Activated B cell treated with CpG ODN at 0.5 μM for 24 hours (primary cell): ENCODE data around the gene LAG3. TPM values are rescaled to one million over a fixed set of nuclear protein-coding genes. Genes with fewer than 3 reads are reported as not detected.

Experiments used
- ATAC-seq: fragments of 200-7000 bp; cut with Tn5 transposase; one replicate; pipeline ENCODE4 v1.10.0; 2021; ENCODE audit warnings: low read depth, mild to moderate bottlenecking, moderate library complexity
- CTCF ChIA-PET: fragments of 350-600 bp; sonication (Branson Sonifier 250); formaldehyde crosslinking; loops from one replicate; lab custom pipeline; 2021; ENCODE audit warnings: antibody characterized with exemption; lab: Charles Lee
- POLR2A ChIA-PET: fragments of 350-600 bp; sonication (Branson Sonifier 250); formaldehyde crosslinking; loops from one replicate; lab custom pipeline; 2021; ENCODE audit warnings: antibody characterized with exemption; lab: Charles Lee
- DNase-seq: peaks from one replicate; pipeline ENCODE4 v3.0.0; 2022
- H3K27ac Mint-ChIP-seq: one replicate; pipeline ENCODE4 v1.8.0; 2020; ENCODE audit warnings: mixed read lengths
- H3K27me3 Mint-ChIP-seq: one replicate; pipeline ENCODE4 v1.8.0; 2021; ENCODE audit warnings: mixed read lengths
- H3K36me3 Mint-ChIP-seq: one replicate; pipeline ENCODE4 v1.8.0; 2021; ENCODE audit warnings: low read depth, mixed read lengths
- H3K4me1 Mint-ChIP-seq: one replicate; pipeline ENCODE4 v1.8.0; 2021; ENCODE audit warnings: mixed read lengths
- H3K4me3 Mint-ChIP-seq: one replicate; pipeline ENCODE4 v1.8.0; 2020; ENCODE audit warnings: mild to moderate bottlenecking, mixed read lengths
- H3K9me3 Mint-ChIP-seq: one replicate; pipeline ENCODE4 v1.8.0; 2020; ENCODE audit warnings: mixed read lengths
- intact Hi-C: fragments of 100-400 bp; cut with micrococcal nuclease; formaldehyde crosslinking; loops from one replicate; pipeline ENCODE4 v1.15.1; 2024
- total RNA-seq: library from RNA; stranded (reverse); gene quantifications from 2 replicates; pipeline ENCODE4 v1.2.3, GENCODE V29; 2022
- TF ChIP-seq, protein P1 (sequence below): fragments of 200-600 bp; IDR thresholded peaks from one replicate; pipeline ENCODE4 v1.8.0; 2022; ENCODE audit warnings: antibody characterized with exemption, mild to moderate bottlenecking

The LAG3 gene
- total RNA-seq, 1 donor from 2014 or later = not detected

DNA sequence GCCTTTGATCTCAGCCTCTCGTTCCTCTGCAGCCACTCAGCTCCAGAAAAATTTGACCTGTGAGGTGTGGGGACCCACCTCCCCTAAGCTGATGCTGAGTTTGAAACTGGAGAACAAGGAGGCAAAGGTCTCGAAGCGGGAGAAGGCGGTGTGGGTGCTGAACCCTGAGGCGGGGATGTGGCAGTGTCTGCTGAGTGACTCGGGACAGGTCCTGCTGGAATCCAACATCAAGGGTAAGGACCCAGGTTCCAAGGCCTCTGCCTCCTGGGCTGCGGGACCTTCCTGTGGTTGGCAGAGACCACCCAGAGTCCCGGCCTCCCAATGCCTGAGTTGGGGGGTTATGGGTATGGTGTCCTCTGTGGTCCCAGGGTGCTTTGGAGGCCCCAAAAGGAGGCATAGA is 44.8 kb downstream of the LAG3 start:
- H3K9me3 Mint-ChIP-seq = no peaks in the 10 kb centered on the region
- intact Hi-C loops = no loop called here
- no peak overlapping the region for H3K4me3 Mint-ChIP-seq
- H3K27ac Mint-ChIP-seq = no peak overlapping the region
- H3K4me1 Mint-ChIP-seq = peaks cover 24% of the 10 kb centered on the region
- ATAC-seq = no peak
- ChIA-PET POLR2A (no interaction called here), CTCF (no interaction called here)
- no peak for DNase-seq
- peaks cover 15% of the 10 kb centered on the region for H3K27me3 Mint-ChIP-seq
- H3K36me3 Mint-ChIP-seq = no peaks in the 10 kb centered on the region
- TF ChIP-seq, protein P1, sequence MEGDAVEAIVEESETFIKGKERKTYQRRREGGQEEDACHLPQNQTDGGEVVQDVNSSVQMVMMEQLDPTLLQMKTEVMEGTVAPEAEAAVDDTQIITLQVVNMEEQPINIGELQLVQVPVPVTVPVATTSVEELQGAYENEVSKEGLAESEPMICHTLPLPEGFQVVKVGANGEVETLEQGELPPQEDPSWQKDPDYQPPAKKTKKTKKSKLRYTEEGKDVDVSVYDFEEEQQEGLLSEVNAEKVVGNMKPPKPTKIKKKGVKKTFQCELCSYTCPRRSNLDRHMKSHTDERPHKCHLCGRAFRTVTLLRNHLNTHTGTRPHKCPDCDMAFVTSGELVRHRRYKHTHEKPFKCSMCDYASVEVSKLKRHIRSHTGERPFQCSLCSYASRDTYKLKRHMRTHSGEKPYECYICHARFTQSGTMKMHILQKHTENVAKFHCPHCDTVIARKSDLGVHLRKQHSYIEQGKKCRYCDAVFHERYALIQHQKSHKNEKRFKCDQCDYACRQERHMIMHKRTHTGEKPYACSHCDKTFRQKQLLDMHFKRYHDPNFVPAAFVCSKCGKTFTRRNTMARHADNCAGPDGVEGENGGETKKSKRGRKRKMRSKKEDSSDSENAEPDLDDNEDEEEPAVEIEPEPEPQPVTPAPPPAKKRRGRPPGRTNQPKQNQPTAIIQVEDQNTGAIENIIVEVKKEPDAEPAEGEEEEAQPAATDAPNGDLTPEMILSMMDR = no peak

DNA sequence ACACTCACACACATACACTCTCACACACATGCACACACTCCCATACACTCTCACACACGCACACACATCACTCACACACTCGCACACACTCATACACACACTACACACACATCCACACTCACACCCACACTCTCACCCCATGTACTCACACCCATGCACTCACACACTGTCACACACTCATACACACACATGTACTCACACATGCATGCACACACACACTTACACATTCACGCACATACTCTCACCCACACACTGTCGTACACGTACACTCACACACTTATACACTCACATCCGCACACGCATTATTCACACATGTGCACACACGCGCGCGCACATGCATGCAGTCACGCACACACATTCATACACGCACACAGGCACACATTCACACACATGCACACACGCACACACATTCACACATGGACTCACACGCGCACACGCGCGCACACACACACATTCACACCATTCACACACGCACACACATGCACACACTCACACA is 45.4 kb downstream of the LAG3 start:
- ChIA-PET CTCF (no interaction called here), POLR2A (no interaction called here)
- Mint-ChIP-seq H3K4me3 (no peak overlapping the region), H3K9me3 (no peaks in the 10 kb centered on the region), H3K4me1 (peaks cover 21% of the 10 kb centered on the region), H3K36me3 (no peaks in the 10 kb centered on the region), H3K27me3 (peaks cover 20% of the 10 kb centered on the region), H3K27ac (no peak overlapping the region)
- no peak for DNase-seq
- intact Hi-C loops = no loop called here
- ATAC-seq = no peak
- TF ChIP-seq, protein P1 = no peak

DNA sequence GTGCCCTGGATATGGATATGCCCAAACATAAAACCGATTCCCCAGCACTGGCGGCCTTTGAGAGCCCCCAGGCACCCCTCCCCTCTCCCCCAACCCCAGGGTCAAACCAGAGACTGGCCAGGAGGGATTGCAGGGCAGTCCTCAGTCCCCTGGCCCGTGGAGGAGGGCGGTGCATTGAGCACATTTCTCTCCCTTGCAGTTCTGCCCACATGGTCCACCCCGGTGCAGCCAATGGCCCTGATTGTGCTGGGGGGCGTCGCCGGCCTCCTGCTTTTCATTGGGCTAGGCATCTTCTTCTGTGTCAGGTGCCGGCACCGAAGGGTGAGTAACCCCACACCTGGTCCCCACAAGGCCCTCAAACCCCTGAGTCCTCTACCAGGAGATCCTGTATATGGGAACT is 45.9 kb downstream of the LAG3 start:
- TF ChIP-seq, protein P1 = no peak
- intact Hi-C loops = no loop called here
- Mint-ChIP-seq H3K4me3 (no peak overlapping the region), H3K4me1 (peaks cover 18% of the 10 kb centered on the region), H3K27me3 (peaks cover 25% of the 10 kb centered on the region), H3K9me3 (no peaks in the 10 kb centered on the region), H3K36me3 (no peaks in the 10 kb centered on the region), H3K27ac (no peak overlapping the region)
- POLR2A ChIA-PET = no interaction called here
- ATAC-seq (no peak), DNase-seq (no peak)
- CTCF ChIA-PET = no interaction called here

DNA sequence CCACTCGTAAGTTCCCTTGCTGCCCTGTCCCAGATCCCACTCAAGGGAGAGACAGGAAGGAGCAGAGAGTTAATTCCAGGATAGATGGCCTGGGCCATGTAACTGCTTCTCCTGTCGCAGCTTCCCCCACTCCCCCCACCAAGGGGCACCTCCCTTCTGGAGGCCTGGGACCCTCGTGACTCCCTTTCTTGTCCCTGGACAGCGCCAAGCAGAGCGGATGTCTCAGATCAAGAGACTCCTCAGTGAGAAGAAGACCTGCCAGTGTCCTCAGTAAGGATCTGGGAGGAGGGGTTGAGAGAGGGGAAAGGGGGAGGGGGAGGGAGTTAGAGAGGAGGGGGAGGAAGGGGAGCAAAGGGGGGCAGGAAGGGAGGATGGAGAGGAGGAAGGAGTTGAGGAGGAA is 46.3 kb downstream of the LAG3 start:
- intact Hi-C loops = no loop called here
- CTCF ChIA-PET = no interaction called here
- no peak for ATAC-seq
- peaks cover 27% of the 10 kb centered on the region for H3K27me3 Mint-ChIP-seq
- no peak overlapping the region for H3K4me3 Mint-ChIP-seq
- H3K4me1 Mint-ChIP-seq = peaks cover 16% of the 10 kb centered on the region
- POLR2A ChIA-PET = no interaction called here
- no peak for DNase-seq
- no peaks in the 10 kb centered on the region for H3K9me3 Mint-ChIP-seq
- H3K36me3 Mint-ChIP-seq = no peaks in the 10 kb centered on the region
- H3K27ac Mint-ChIP-seq = no peak overlapping the region
- TF ChIP-seq, protein P1 = no peak

DNA sequence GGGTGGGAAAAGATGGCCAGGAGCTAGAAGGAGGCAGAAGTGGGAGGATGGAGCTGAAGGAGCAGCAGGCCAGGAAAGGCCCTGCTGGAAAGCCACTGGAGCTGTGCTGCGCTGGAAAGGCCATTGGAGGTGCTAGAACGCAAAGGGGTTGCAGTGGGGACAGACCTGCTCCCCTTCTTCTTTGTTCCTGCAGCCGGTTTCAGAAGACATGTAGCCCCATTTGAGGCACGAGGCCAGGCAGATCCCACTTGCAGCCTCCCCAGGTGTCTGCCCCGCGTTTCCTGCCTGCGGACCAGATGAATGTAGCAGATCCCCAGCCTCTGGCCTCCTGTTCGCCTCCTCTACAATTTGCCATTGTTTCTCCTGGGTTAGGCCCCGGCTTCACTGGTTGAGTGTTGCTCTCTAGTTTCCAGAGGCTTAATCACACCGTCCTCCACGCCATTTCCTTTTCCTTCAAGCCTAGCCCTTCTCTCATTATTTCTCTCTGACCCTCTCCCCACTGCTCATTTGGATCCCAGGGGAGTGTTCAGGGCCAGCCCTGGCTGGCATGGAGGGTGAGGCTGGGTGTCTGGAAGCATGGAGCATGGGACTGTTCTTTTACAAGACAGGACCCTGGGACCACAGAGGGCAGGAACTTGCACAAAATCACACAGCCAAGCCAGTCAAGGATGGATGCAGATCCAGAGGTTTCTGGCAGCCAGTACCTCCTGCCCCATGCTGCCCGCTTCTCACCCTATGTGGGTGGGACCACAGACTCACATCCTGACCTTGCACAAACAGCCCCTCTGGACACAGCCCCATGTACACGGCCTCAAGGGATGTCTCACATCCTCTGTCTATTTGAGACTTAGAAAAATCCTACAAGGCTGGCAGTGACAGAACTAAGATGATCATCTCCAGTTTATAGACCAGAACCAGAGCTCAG is 47.0 kb downstream of the LAG3 start:
- no peaks in the 10 kb centered on the region for H3K36me3 Mint-ChIP-seq
- no peaks in the 10 kb centered on the region for H3K9me3 Mint-ChIP-seq
- ChIA-PET CTCF (no interaction called here), POLR2A (no interaction called here)
- no peak overlapping the region for H3K27ac Mint-ChIP-seq
- ATAC-seq (no peak), DNase-seq (no peak)
- TF ChIP-seq, protein P1 = no peak
- H3K27me3 Mint-ChIP-seq = peaks cover 31% of the 10 kb centered on the region
- no peak overlapping the region for H3K4me3 Mint-ChIP-seq
- intact Hi-C loops = no loop called here
- peaks cover 16% of the 10 kb centered on the region for H3K4me1 Mint-ChIP-seq
